SH-SY5Y (cell line): ENCODE results near the gene TBX15.

Source experiments
- GATA2 ChIP-seq: IDR thresholded peaks from 2 replicates; pipeline ENCODE4 v1.6.1; 2011; ENCODE audit warnings: mild to moderate bottlenecking, low read depth, low read length
- GATA3 ChIP-seq: IDR thresholded peaks from 2 replicates; pipeline ENCODE4 v1.6.1; 2011; ENCODE audit warnings: low read depth, mild to moderate bottlenecking, low read length, moderate library complexity

GRCh38 chr1:118958937-118959631, 29.1 kb downstream of the TBX15 start:
- TF ChIP-seq GATA2 (no peak), GATA3 (no peak)
